HTERT RPE-1 (cell line): Measurements from ENCODE around the gene ALG9.

Experiments used
- in situ Hi-C: fragments of 300-500 bp; cut with MboI; formaldehyde crosslinking; loops from 4 replicates; pipeline ENCODE4 v1.14.3; 2020; ENCODE audit warnings: low sequenced_read_pairs

The ALG9 gene

DNA sequence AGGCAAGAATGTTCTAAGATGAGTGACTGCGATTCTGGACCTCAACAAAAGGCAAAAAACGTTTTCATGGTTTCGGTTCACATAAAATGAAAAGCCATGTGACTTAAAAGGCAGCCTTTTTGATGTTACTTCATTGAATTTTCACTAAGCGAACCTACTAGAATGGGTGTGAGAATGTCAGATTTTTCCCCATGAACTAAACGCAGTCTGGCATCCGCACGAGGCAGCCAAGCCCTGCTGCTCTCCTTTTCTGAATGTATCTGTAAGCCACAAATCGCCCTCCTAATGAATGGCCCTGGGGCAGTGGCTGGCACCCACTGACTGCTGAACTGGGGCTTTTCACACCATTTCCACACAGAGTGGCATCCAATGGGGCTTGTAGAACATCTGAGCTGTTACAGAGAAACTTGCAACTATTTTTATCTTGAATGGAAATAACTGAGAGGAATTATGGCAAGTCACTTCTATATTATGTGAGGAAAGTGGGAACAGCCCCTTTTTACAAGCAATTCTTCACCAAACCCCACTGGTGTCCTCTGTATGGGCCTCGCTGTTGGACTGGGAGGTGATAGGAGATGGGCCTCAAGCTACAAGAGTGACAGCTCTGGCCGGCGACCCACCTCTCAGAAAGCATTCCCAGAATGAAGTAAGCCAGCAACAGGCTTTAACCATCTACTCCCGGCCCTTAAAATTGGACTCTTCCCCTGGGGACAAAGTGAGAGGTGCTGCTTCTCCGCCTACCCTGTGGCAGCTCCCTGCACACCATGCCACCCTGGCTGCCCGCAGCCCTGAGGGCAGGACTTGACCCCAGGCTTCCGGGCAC is 134.5 kb downstream of the ALG9 start:
- in situ Hi-C loops = no loop called here
